Mesendoderm (in vitro differentiated cells): ENCODE data around the gene ANTXR1.
A peak's percentile ranks its signal among the peaks of the same experiment; 100 is the strongest.

Source experiments
- DNase-seq: peaks from one replicate; pipeline ENCODE4 v3.0.0; 2013
- H2AK5ac ChIP-seq: 2 replicates; pipeline ENCODE4 v1.6.1; 2013; ENCODE audit warnings: low read length, inconsistent platforms
- H2BK120ac ChIP-seq: 2 replicates; pipeline ENCODE4 v1.6.1; 2013; ENCODE audit warnings: low read depth, mild to moderate bottlenecking, low read length, moderate library complexity, mixed read lengths
- H2BK15ac ChIP-seq: replicated peaks from 2 replicates; pipeline ENCODE4 v1.6.1; 2013; ENCODE audit warnings: low read depth, mild to moderate bottlenecking, moderate library complexity
- H2BK5ac ChIP-seq: 2 replicates; pipeline ENCODE4 v1.6.1; 2013; ENCODE audit warnings: low read length, inconsistent platforms
- H3K18ac ChIP-seq: 2 replicates; pipeline ENCODE4 v1.6.1; 2013; ENCODE audit warnings: mild to moderate bottlenecking, low read length, mixed read lengths
- H3K23ac ChIP-seq: one replicate; pipeline ENCODE4 v1.6.1; 2013; ENCODE audit warnings: low read length
- H3K27ac ChIP-seq: 2 replicates; pipeline ENCODE4 v1.5.1; 2013; ENCODE audit warnings: low read depth, mild to moderate bottlenecking, inconsistent platforms, low read length, moderate library complexity
- H3K27me3 ChIP-seq: 2 replicates; pipeline ENCODE4 v1.6.1; 2013; ENCODE audit warnings: low read length, control low read depth, mild to moderate bottlenecking, inconsistent platforms; ENCODE audit not compliant: insufficient read depth, poor library complexity
- H3K36me3 ChIP-seq: 2 replicates; pipeline ENCODE4 v1.6.1; 2013; ENCODE audit warnings: low read length, inconsistent platforms; ENCODE audit not compliant: control insufficient read depth, insufficient read depth
- H3K4ac ChIP-seq: one replicate; pipeline ENCODE4 v1.6.1; 2013; ENCODE audit warnings: low read depth, mild to moderate bottlenecking, low read length, moderate library complexity
- H3K4me1 ChIP-seq: 2 replicates; pipeline ENCODE4 v1.6.1; 2013; ENCODE audit warnings: low read depth, low read length, inconsistent platforms; ENCODE audit not compliant: control insufficient read depth
- H3K4me2 ChIP-seq: 2 replicates; pipeline ENCODE4 v1.6.1; 2013; ENCODE audit warnings: low read length
- H3K4me3 ChIP-seq: 2 replicates; pipeline ENCODE4 v1.5.1; 2013; ENCODE audit warnings: mild to moderate bottlenecking, low read length
- H3K56ac ChIP-seq: one replicate; pipeline ENCODE4 v1.6.1; 2013; ENCODE audit warnings: low read length
- H3K79me1 ChIP-seq: 2 replicates; pipeline ENCODE4 v1.6.1; 2013; ENCODE audit warnings: low read length, inconsistent platforms
- H3K79me2 ChIP-seq: 2 replicates; pipeline ENCODE4 v1.6.1; 2013; ENCODE audit warnings: mild to moderate bottlenecking, low read length; ENCODE audit not compliant: control insufficient read depth, insufficient read depth
- H3K9ac ChIP-seq: 2 replicates; pipeline ENCODE4 v1.6.1; 2013; ENCODE audit warnings: low read length, inconsistent platforms
- H4K5ac ChIP-seq: one replicate; pipeline ENCODE4 v1.6.1; 2013; ENCODE audit warnings: low read length
- H4K8ac ChIP-seq: one replicate; pipeline ENCODE4 v1.6.1; 2013; ENCODE audit warnings: low read depth, mild to moderate bottlenecking, control low read depth, low read length, moderate library complexity
- WGBS: extraction: QIAGEN DNeasy Blood & Tissue Kit; methylation state at CpG from one replicate; pipeline ENCODE4 v1.1.7; 2013; ENCODE audit warnings: low lambda C conversion rate, missing lambda C conversion rate; ENCODE audit not compliant: insufficient coverage; ENCODE audit errors: extremely low coverage; 5-methylcytosine and 5-hydroxymethylcytosine counted together

Gene ANTXR1

GRCh38 chr2:69260666-69261065, 247.7 kb downstream of the ANTXR1 start:
- no peak overlapping the region for H3K4ac ChIP-seq
- H3K27ac ChIP-seq, result no peak overlapping the region
- no peak overlapping the region for H3K4me3 ChIP-seq
- H3K4me1 ChIP-seq, result no peaks in the 10 kb centered on the region
- H3K79me2 ChIP-seq, result no peaks in the 10 kb centered on the region
- H3K79me1 ChIP-seq, result no peaks in the 10 kb centered on the region
- H3K56ac ChIP-seq, result no peak overlapping the region
- H3K36me3 ChIP-seq, result no peaks in the 10 kb centered on the region
- no peak for DNase-seq
- H2AK5ac ChIP-seq, result no peak overlapping the region
- no peak overlapping the region for H2BK5ac ChIP-seq
- no peak overlapping the region for H3K4me2 ChIP-seq
- H3K27me3 ChIP-seq, result no peaks in the 10 kb centered on the region
- H2BK120ac ChIP-seq, result no peak overlapping the region
- H4K5ac ChIP-seq, result no peak overlapping the region
- H3K9ac ChIP-seq, result no peak overlapping the region
- no peak overlapping the region for H3K23ac ChIP-seq
- H2BK15ac ChIP-seq, result no peak overlapping the region
- no peak overlapping the region for H4K8ac ChIP-seq
- no peak overlapping the region for H3K18ac ChIP-seq

GRCh38 chr2:69269330-69269729, 256.4 kb downstream of the ANTXR1 start:
- Histone ChIP-seq H3K4me1 (no peaks in the 10 kb centered on the region), H3K79me2 (no peaks in the 10 kb centered on the region), H3K27ac (no peak overlapping the region), H3K9ac (no peak overlapping the region), H3K56ac (no peak overlapping the region), H3K23ac (no peak overlapping the region), H3K27me3 (no peaks in the 10 kb centered on the region), H3K36me3 (no peaks in the 10 kb centered on the region), H2AK5ac (no peak overlapping the region), H2BK15ac (no peak overlapping the region), H4K5ac (no peak overlapping the region), H3K79me1 (no peaks in the 10 kb centered on the region), H2BK120ac (no peak overlapping the region), H3K18ac (no peak overlapping the region), H3K4me3 (no peak overlapping the region), H3K4ac (no peak overlapping the region), H4K8ac (no peak overlapping the region), H2BK5ac (no peak overlapping the region), H3K4me2 (no peak overlapping the region)
- no peak for DNase-seq
- no CpG with 5 or more reads among the region's 4 CpGs for WGBS

- no peak overlapping the region for H3K4ac ChIP-seq
- no CpG with 5 or more reads among the region's 3 CpGs for WGBS
- H3K18ac ChIP-seq, result no peak overlapping the region
- H3K27ac ChIP-seq, result no peak overlapping the region
- H3K4me3 ChIP-seq, result no peak overlapping the region
- H3K79me1 ChIP-seq, result no peaks in the 10 kb centered on the region
- H3K79me2 ChIP-seq, result no peaks in the 10 kb centered on the region
- no peaks in the 10 kb centered on the region for H3K27me3 ChIP-seq
- no peaks in the 10 kb centered on the region for H3K4me1 ChIP-seq
- no peak overlapping the region for H3K23ac ChIP-seq
- DNase-seq, result no peak
- no peak overlapping the region for H3K56ac ChIP-seq
- no peak overlapping the region for H2BK120ac ChIP-seq
- H4K8ac ChIP-seq, result no peak overlapping the region
- no peak overlapping the region for H3K4me2 ChIP-seq
- no peak overlapping the region for H2BK15ac ChIP-seq
- H2AK5ac ChIP-seq, result no peak overlapping the region
- H3K9ac ChIP-seq, result no peak overlapping the region
- H4K5ac ChIP-seq, result no peak overlapping the region
- H3K36me3 ChIP-seq, result no peaks in the 10 kb centered on the region
- no peak overlapping the region for H2BK5ac ChIP-seq
Observed at GRCh38 chr2:69271831-69272257, 258.9 kb downstream of the ANTXR1 start.

GRCh38 chr2:69272803-69273471, 260.0 kb downstream of the ANTXR1 start:
- no CpG with 5 or more reads among the region's 9 CpGs for WGBS
- Histone ChIP-seq H4K5ac (no peak overlapping the region), H3K9ac (no peak overlapping the region), H3K4me2 (no peak overlapping the region), H2BK120ac (no peak overlapping the region), H3K27ac (no peak overlapping the region), H4K8ac (no peak overlapping the region), H3K18ac (no peak overlapping the region), H3K36me3 (no peaks in the 10 kb centered on the region), H2AK5ac (no peak overlapping the region), H2BK5ac (no peak overlapping the region), H3K4me1 (no peaks in the 10 kb centered on the region), H3K79me1 (no peaks in the 10 kb centered on the region), H3K27me3 (no peaks in the 10 kb centered on the region), H3K56ac (no peak overlapping the region), H3K23ac (no peak overlapping the region), H3K4me3 (no peak overlapping the region), H3K79me2 (no peaks in the 10 kb centered on the region), H2BK15ac (no peak overlapping the region), H3K4ac (no peak overlapping the region)
- peak; percentile 13 for DNase-seq

GRCh38 chr2:69275490-69275889, 262.5 kb downstream of the ANTXR1 start:
- Histone ChIP-seq H3K56ac (no peak overlapping the region), H4K8ac (no peak overlapping the region), H2AK5ac (no peak overlapping the region), H2BK120ac (no peak overlapping the region), H4K5ac (no peak overlapping the region), H2BK5ac (no peak overlapping the region), H3K4me3 (no peak overlapping the region), H3K23ac (no peak overlapping the region), H3K27ac (no peak overlapping the region), H3K4me1 (peaks cover 2% of the 10 kb centered on the region), H2BK15ac (no peak overlapping the region), H3K36me3 (no peaks in the 10 kb centered on the region), H3K79me2 (no peaks in the 10 kb centered on the region), H3K4ac (no peak overlapping the region), H3K4me2 (no peak overlapping the region), H3K79me1 (no peaks in the 10 kb centered on the region), H3K27me3 (no peaks in the 10 kb centered on the region), H3K9ac (no peak overlapping the region), H3K18ac (no peak overlapping the region)
- WGBS, result no CpG with 5 or more reads among the region's 1 CpG
- no peak for DNase-seq

GRCh38 chr2:69278366-69278765, 265.4 kb downstream of the ANTXR1 start:
- Histone ChIP-seq H3K27me3 (no peaks in the 10 kb centered on the region), H3K9ac (no peak overlapping the region), H3K36me3 (no peaks in the 10 kb centered on the region), H3K27ac (no peak overlapping the region), H3K18ac (no peak overlapping the region), H3K23ac (no peak overlapping the region), H2BK120ac (no peak overlapping the region), H3K4ac (no peak overlapping the region), H3K79me2 (no peaks in the 10 kb centered on the region), H4K8ac (no peak overlapping the region), H3K79me1 (no peaks in the 10 kb centered on the region), H4K5ac (no peak overlapping the region), H2BK15ac (no peak overlapping the region), H2BK5ac (no peak overlapping the region), H3K4me2 (no peak overlapping the region), H3K4me3 (no peak overlapping the region), H3K56ac (no peak overlapping the region), H2AK5ac (no peak overlapping the region), H3K4me1 (peaks cover 2% of the 10 kb centered on the region)
- no peak for DNase-seq
- WGBS, result no CpG with 5 or more reads among the region's 5 CpGs
